ENCODE measurements around the gene PLLP.

The PLLP gene
- 0 to 1.2 (median 0.13) reads per million in 9 experiments for total RNA-seq

- Mint-ChIP-seq H3K27ac (peak within 1 kb of the TSS; percentile 38 to 76), H3K9me3 (no peaks in the 10 kb centered on the region), H3K36me3 (ENCODE audit: insufficient read depth) (no peaks in the 10 kb centered on the region), H3K4me1 (ENCODE audit: low read depth in 2 of 2) (peaks cover 9 to 10% of the 10 kb centered on the region in 2 donors), H3K27me3 (peaks cover 25 to 39% of the 10 kb centered on the region in 2 donors), H3K4me3 (peak within 1 kb of the TSS; percentile 78 to 84)
- ATAC-seq (replicated peaks) (peak; percentile 80), DNase-seq (peak in 2 of 3 experiments; percentile 25 to 27)
These were observed at the start of gene PLLP for GRCh38 chr16:57284209-57284951. Gene PLLP (minus strand): TSS chr16:57284672. CDS start chr16:57284540, 132 bp downstream.

- no peaks in the 10 kb centered on the region for H3K9me3 Mint-ChIP-seq
- H3K27ac Mint-ChIP-seq, result no peak overlapping the region
- no peak overlapping the region for H3K4me3 Mint-ChIP-seq
- DNase-seq (no peak), ATAC-seq (replicated peaks) (no peak)
- no peaks in the 10 kb centered on the region for H3K4me1 Mint-ChIP-seq (ENCODE audit: low read depth in 2 of 2)
- H3K36me3 Mint-ChIP-seq (ENCODE audit: insufficient read depth), result no peaks in the 10 kb centered on the region
- H3K27me3 Mint-ChIP-seq, result peaks cover 14 to 47% of the 10 kb centered on the region in 2 donors
These were observed 48.9 kb upstream of the PLLP start for GRCh38 chr16:57333402-57333801.

- no peaks in the 10 kb centered on the region for H3K9me3 Mint-ChIP-seq
- no peak overlapping the region for H3K4me3 Mint-ChIP-seq
- H3K36me3 Mint-ChIP-seq (ENCODE audit: insufficient read depth), result no peaks in the 10 kb centered on the region
- peaks cover 9 to 39% of the 10 kb centered on the region in 2 donors for H3K27me3 Mint-ChIP-seq
- DNase-seq (no peak), ATAC-seq (replicated peaks) (no peak)
- H3K27ac Mint-ChIP-seq, result no peak overlapping the region
- no peaks in the 10 kb centered on the region for H3K4me1 Mint-ChIP-seq (ENCODE audit: low read depth in 2 of 2)
These were observed 46.9 kb upstream of the PLLP start for GRCh38 chr16:57331355-57331754.

DNA sequence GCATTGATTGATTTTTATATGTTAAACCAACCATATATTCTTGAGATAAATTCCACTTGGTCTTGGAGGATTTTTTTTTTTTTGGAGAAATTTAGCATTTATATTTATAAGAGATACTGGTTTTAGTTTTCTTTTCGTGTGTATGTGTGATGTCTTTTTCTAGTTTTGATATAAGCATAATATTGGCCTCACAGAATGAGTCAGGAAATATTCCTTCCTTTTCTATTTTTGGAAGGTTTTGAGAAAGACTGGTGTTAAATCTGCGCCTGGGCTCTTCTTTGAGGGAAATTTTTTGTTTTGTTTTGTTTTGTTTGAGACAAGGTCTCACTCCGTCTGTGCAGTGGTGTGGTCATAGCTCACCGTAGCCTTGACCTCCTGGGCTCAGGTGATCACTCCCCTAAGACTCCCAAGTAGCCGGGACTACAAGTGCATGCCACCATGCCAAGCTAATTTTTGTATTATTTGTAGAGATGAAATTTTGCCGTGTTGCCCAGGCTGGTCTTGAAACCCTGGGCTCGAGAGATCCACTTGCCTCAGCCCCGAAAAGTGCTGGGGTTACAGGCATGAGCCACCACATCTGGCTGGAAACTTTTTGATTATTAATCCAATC, 45.4 kb upstream of the PLLP start:
- H3K9me3 Mint-ChIP-seq, result no peaks in the 10 kb centered on the region
- H3K4me1 Mint-ChIP-seq (ENCODE audit: low read depth in 2 of 2), result peaks cover 0 to 1% of the 10 kb centered on the region in 2 donors
- no peak overlapping the region for H3K27ac Mint-ChIP-seq
- H3K4me3 Mint-ChIP-seq, result no peak overlapping the region
- DNase-seq (no peak), ATAC-seq (replicated peaks) (no peak)
- no peaks in the 10 kb centered on the region for H3K36me3 Mint-ChIP-seq (ENCODE audit: insufficient read depth)
- H3K27me3 Mint-ChIP-seq, result peaks cover 9 to 25% of the 10 kb centered on the region in 2 donors

GRCh38 chr16:57325458-57325857, 41.0 kb upstream of the PLLP start:
- no peak for ATAC-seq (replicated peaks)
- no peaks in the 10 kb centered on the region for H3K9me3 Mint-ChIP-seq
- no peak overlapping the region for H3K4me3 Mint-ChIP-seq
- peaks cover 0 to 6% of the 10 kb centered on the region in 2 donors for H3K4me1 Mint-ChIP-seq (ENCODE audit: low read depth in 2 of 2)
- no peak overlapping the region for H3K27ac Mint-ChIP-seq
- DNase-seq, result no peak
- H3K36me3 Mint-ChIP-seq (ENCODE audit: insufficient read depth), result no peaks in the 10 kb centered on the region
- H3K27me3 Mint-ChIP-seq, result peaks cover 0 to 7% of the 10 kb centered on the region in 2 donors

DNA sequence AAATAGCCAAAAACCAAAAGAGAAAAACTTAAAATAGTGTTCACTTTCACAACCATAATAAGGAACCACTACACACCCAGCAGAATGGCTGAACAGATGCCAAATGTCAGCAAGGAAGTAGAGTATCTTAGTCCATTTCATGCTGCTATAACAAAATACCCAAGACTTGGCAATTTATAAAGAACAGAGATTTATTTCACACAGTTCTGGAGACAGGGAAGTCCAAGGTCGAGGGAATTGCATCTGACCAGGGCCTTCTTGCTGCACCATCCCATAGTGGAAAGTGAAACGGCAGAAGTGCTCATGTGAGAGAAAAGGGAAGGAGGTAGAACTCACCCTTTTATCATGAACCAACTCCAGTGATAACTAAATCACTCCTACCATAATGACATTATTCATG, 40.3 kb upstream of the PLLP start:
- Mint-ChIP-seq H3K9me3 (no peaks in the 10 kb centered on the region), H3K36me3 (ENCODE audit: insufficient read depth) (no peaks in the 10 kb centered on the region), H3K4me3 (no peak overlapping the region), H3K27me3 (no peaks in the 10 kb centered on the region), H3K27ac (no peak overlapping the region), H3K4me1 (ENCODE audit: low read depth in 2 of 2) (peaks cover 0 to 6% of the 10 kb centered on the region in 2 donors)
- DNase-seq (no peak), ATAC-seq (replicated peaks) (no peak)

DNA sequence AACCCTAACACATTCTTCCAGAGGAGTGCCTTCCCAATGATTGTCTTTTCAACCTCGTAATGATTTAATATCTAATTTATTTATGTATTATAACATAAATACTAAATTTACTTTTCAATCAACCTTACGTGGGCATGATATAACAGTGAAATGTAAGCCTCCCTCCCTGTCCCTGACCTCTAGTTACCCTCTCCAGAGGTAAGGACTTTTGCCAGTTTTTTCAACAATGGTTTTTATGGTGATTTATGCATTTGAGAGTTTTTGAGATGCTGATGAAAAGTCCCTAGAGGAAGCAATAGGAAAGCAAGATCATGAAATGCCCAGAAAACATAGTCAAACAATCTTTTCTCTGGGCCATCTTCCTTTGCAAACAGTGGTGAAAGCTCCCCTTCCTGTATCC, 35.2 kb upstream of the PLLP start:
- Mint-ChIP-seq H3K27ac (no peak overlapping the region), H3K36me3 (ENCODE audit: insufficient read depth) (no peaks in the 10 kb centered on the region), H3K4me1 (ENCODE audit: low read depth in 2 of 2) (peaks cover 2 to 3% of the 10 kb centered on the region in 2 donors), H3K9me3 (no peaks in the 10 kb centered on the region), H3K27me3 (peaks cover 0 to 11% of the 10 kb centered on the region in 2 donors), H3K4me3 (no peak overlapping the region)
- ATAC-seq (replicated peaks) (no peak), DNase-seq (no peak)

DNA sequence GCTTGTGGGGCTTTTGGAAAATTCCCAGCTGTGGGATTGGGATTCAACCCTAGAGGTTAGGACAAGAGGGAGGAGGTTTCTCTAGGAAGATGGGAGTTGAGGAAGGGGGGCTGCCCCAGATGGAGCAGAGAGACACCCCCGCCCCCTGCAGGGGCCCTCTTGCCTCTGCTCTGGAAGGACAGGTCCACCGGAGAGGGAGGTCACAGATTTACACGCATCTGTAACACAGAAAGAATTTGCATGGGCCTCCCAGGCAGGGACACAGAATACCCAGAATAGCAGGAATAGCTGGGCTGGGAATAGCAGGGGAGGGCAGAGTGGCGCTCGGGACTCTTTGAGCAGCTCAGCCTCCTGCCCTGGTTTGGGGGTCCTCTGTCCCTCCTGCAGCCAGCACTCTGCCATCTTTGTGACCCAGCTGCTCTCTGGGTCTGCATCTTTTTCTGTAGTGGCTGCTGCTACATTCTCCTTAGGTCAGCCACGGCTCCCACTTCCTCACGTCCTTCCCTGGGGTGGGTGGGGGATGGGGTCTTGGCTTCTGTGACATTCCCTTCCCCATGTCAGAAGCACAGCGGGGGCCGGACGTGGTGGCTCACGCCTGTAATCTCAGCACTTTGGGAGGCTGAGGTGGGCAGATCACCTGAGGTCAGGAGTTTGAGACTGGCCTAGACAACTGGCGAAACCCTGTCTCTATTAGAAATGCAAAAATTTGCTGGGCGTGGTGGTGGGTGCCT, 33.9 kb upstream of the PLLP start:
- Mint-ChIP-seq H3K4me3 (no peak overlapping the region), H3K9me3 (no peaks in the 10 kb centered on the region), H3K27me3 (peaks cover 0 to 11% of the 10 kb centered on the region in 2 donors), H3K4me1 (ENCODE audit: low read depth in 2 of 2) (peaks cover 0 to 4% of the 10 kb centered on the region in 2 donors), H3K36me3 (ENCODE audit: insufficient read depth) (no peaks in the 10 kb centered on the region), H3K27ac (no peak overlapping the region)
- no peak for ATAC-seq (replicated peaks)
- no peak for DNase-seq

DNA sequence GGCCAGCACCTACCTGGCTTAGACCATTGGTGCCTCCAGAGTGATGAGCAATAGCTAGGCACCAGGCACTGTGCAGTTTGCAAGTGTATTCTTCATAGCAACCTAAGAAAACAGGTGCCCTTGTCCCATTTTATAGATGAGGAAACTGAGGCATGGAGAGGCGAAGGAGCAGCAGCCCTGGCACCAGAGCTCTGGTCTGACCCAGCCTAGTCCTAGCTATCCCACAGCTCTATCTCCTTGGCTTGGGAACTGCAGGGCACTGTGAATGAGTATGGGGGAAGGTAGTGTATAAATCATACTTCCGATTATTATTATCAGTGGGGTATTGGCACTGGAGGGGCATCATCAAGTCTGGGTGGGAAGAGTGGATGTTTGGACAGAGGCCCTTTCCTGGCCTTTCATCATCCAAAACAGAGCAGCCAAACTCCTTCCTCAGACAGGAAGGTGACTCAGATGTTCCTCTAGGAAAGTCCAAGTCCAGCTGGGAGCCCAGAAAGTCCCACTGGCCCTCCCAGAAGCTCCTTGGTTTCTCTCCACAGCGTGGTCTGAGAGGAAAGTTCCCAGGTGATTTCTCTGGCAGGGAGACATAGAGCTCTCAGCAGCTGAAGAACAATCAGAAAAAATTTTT, 32.0 kb upstream of the PLLP start:
- Mint-ChIP-seq H3K4me3 (no peak overlapping the region), H3K4me1 (ENCODE audit: low read depth in 2 of 2) (peaks cover 0 to 4% of the 10 kb centered on the region in 2 donors), H3K27ac (no peak overlapping the region), H3K36me3 (ENCODE audit: insufficient read depth) (no peaks in the 10 kb centered on the region), H3K27me3 (peaks cover 6 to 19% of the 10 kb centered on the region in 2 donors), H3K9me3 (no peaks in the 10 kb centered on the region)
- ATAC-seq (replicated peaks) (no peak), DNase-seq (no peak)

DNA sequence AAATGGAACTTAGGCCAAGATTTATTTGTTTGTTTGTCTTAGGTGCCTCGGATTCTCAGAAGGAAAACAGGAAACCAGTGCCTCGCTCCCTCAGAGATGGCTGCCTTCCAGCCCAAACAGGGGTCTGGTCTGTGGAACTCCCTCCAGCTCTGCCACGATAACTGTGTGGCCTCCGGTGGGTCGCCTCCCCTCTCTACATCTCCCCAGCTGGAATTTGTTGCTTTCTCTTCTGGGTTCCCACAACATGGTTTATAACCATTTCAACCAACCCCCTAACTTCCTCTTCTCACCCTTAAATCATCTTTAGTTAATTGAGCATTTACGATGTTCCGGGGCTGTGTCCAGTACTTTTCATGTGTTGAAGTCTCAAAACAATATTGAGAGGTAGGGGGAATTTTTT, 30.9 kb upstream of the PLLP start:
- Mint-ChIP-seq H3K27me3 (peaks cover 6 to 19% of the 10 kb centered on the region in 2 donors), H3K27ac (no peak overlapping the region), H3K4me1 (ENCODE audit: low read depth in 2 of 2) (peaks cover 0 to 4% of the 10 kb centered on the region in 2 donors), H3K4me3 (no peak overlapping the region), H3K36me3 (ENCODE audit: insufficient read depth) (no peaks in the 10 kb centered on the region), H3K9me3 (no peaks in the 10 kb centered on the region)
- no peak for DNase-seq
- ATAC-seq (replicated peaks), result no peak

DNA sequence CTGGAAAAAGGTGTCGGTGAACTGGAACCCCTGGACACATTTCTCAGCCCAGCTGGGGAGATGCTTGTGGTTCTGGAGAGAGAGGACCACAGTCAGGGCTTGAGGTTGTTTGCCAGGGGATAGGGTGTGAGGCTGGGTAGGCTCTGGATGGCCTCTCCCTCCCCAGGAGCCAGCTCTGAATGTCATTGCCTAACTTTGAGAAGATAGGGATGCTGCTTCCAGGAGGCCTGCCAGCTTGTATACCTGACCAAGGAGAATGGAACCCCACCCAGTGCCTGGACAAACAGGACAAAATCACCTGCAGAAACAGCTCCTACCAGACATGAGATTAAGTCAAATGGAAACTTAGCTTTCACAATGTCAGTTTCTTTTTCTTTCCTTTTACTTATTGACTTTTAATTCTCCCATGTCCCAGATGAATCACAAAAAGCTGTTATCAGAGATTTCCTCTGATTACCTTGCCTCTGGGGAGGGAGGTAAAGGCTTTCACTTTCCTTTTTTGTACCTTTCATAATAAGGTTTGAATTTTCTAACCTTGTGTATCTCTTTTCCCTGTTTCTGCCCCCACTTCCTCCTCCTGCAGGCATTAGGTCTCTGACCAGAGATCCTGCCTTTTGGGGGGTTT, 29.8 kb upstream of the PLLP start:
- H3K36me3 Mint-ChIP-seq (ENCODE audit: insufficient read depth), result no peaks in the 10 kb centered on the region
- H3K4me1 Mint-ChIP-seq (ENCODE audit: low read depth in 2 of 2), result peaks cover 0 to 6% of the 10 kb centered on the region in 2 donors
- no peak overlapping the region for H3K4me3 Mint-ChIP-seq
- no peak for ATAC-seq (replicated peaks)
- H3K27me3 Mint-ChIP-seq, result peaks cover 10 to 19% of the 10 kb centered on the region in 2 donors
- H3K9me3 Mint-ChIP-seq, result no peaks in the 10 kb centered on the region
- H3K27ac Mint-ChIP-seq, result peak overlapping the region in 1 of 2 donors; percentile 63
- no peak for DNase-seq

DNA sequence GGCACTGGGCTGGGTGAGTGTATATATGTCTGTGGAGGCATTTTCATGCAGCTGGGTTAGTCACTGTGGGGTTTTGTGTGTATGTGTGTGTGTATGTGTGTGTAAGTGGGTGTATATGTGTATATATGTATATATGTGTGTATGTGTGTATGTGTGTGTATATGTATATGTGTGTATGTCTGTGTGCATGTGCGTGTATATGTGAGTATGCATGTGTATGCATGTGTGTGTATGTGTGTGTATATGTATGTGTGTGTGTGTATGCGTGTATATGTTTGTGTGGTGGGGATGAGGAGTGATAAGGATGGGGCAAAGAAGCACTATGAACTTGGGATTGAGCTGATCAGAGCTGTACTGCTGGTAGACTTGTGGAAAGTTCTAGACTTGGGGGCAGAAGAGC, 29.0 kb upstream of the PLLP start:
- Mint-ChIP-seq H3K4me3 (no peak overlapping the region), H3K27me3 (peaks cover 11 to 19% of the 10 kb centered on the region in 2 donors), H3K27ac (no peak overlapping the region), H3K4me1 (ENCODE audit: low read depth in 2 of 2) (peaks cover 0 to 9% of the 10 kb centered on the region in 2 donors), H3K36me3 (ENCODE audit: insufficient read depth) (no peaks in the 10 kb centered on the region), H3K9me3 (no peaks in the 10 kb centered on the region)
- DNase-seq (no peak), ATAC-seq (replicated peaks) (no peak)

GRCh38 chr16:57310801-57311200, 26.3 kb upstream of the PLLP start:
- no peak overlapping the region for H3K27ac Mint-ChIP-seq
- H3K4me1 Mint-ChIP-seq (ENCODE audit: low read depth in 2 of 2), result peaks cover 0 to 13% of the 10 kb centered on the region in 2 donors
- no peak for ATAC-seq (replicated peaks)
- no peaks in the 10 kb centered on the region for H3K36me3 Mint-ChIP-seq (ENCODE audit: insufficient read depth)
- H3K9me3 Mint-ChIP-seq, result no peaks in the 10 kb centered on the region
- DNase-seq, result no peak
- no peak overlapping the region for H3K4me3 Mint-ChIP-seq
- peaks cover 29 to 31% of the 10 kb centered on the region in 2 donors for H3K27me3 Mint-ChIP-seq

Data from effector memory CD8-positive, alpha-beta T cell (primary cell).